Stimulated activated CD4-positive, alpha-beta T cell treated with anti-CD3 and anti-CD28 coated beads, Interleukin-2, amount 100 ng/mL, for 24 hours (primary cell): ENCODE results near the gene TRPV2.

Experiments
- DNase-seq, 2 donors: peaks; one replicate each; pipeline ENCODE4 v3.0.0-alpha.2; 2020

Gene TRPV2

GRCh38 chr17:16478649-16479048 lies 63.3 kb downstream of the TRPV2 start:
- no peak for DNase-seq

DNA sequence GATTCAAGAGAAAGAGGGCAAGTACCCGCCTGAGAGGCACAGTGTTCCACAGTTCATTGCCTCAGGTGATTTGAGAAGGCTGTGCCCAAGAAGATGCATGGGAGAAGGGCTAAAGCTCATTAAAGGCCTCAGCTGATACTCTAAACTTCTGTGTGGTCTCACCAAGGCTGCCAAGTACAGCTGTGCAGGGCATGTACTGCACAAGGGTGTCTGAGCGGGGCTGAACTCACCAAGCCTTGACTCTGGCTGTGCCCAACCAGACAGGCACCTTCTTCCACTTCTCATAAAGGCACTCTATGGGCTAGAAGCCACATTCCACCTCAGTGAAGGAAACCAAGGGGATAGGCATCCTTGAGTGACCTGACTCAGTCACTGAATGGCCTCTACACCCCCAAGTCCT lies 63.9 kb downstream of the TRPV2 start:
- DNase-seq: no peak

DNA sequence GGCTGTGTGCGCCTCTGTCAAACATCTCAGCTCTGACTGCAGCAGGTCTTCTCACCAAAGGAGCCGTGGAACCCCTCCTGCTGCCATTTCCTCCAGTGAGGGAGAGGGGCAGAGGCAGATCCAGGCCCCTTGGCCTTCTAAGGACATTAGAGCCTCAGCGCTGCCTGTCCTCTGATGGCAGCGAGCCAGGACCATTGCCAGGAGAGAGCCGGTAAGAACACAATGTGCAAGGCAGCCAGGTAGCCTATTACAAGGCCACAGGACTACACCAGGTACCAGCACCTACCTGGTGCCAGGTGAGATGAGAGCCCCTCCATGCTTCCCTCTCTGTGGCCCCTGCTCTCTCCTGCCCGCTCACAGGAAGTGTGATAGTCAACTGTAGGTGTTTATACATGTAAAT lies 65.6 kb downstream of the TRPV2 start:
- no peak for DNase-seq

DNA sequence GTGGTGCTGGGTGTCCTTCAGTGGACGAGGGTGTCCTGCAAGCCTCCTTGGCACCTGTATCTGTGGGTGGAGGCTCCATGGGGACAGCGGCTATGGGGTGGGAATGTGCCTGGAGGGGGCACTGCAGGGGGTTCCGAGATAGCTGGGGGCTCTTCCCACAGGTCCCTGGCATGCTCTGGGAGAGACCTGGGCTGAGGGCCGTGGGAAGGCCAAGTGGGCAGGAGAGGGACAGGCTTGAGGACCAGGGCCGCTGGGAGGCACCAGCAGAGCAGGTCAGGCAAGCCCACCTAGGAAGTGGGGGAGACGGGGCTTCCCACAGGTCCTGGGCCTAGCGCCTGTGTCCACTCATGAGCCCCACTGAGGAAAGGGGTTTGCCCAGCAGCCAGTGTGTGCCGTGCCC lies 66.9 kb downstream of the TRPV2 start:
- no peak for DNase-seq

GRCh38 chr17:16483021-16483645 lies 67.8 kb downstream of the TRPV2 start:
- DNase-seq: no peak

- no peak for DNase-seq
These were observed 69.2 kb downstream of the TRPV2 start for GRCh38 chr17:16484445-16485175.
